Neural progenitor cell (in vitro differentiated cells): ENCODE measurements around the gene PACS1.

Experiments used
- EZH2 ChIP-seq: fragments of 200-600 bp; sonication (generic); IDR thresholded peaks from 2 replicates; pipeline ENCODE4 v1.6.1; 2017; ENCODE audit warnings: antibody characterized with exemption, mild to moderate bottlenecking, moderate library complexity
- TF ChIP-seq, protein P1 (sequence below): fragments of 200-600 bp; sonication (generic); IDR thresholded peaks from 2 replicates; pipeline ENCODE4 v1.5.1; 2017; ENCODE audit warnings: antibody characterized with exemption, mild to moderate bottlenecking

DNA sequence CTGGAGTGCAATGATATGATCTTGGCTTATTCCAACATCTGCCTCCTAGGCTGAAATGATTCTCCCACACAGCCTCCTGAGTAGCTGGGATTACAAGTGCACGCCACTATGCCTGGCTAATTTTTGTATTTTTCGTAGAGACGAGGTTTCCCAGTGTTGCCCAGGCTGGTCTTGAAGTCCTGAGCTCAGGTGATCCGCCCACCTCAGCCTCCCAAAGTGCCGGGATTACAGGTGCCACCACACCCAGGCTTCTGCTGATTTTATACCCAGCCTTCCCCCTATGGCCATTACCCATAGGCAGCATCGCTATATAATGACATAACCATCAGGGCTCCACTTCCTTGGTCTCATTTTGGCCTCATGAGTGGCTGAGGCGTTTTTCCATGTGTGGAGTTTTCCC is 137.7 kb downstream of the PACS1 start:
- TF ChIP-seq, protein P1, sequence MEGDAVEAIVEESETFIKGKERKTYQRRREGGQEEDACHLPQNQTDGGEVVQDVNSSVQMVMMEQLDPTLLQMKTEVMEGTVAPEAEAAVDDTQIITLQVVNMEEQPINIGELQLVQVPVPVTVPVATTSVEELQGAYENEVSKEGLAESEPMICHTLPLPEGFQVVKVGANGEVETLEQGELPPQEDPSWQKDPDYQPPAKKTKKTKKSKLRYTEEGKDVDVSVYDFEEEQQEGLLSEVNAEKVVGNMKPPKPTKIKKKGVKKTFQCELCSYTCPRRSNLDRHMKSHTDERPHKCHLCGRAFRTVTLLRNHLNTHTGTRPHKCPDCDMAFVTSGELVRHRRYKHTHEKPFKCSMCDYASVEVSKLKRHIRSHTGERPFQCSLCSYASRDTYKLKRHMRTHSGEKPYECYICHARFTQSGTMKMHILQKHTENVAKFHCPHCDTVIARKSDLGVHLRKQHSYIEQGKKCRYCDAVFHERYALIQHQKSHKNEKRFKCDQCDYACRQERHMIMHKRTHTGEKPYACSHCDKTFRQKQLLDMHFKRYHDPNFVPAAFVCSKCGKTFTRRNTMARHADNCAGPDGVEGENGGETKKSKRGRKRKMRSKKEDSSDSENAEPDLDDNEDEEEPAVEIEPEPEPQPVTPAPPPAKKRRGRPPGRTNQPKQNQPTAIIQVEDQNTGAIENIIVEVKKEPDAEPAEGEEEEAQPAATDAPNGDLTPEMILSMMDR: no peak
- no peak for TF ChIP-seq EZH2
